Thyroid gland (tissue), 4 donors: ENCODE measurements around the gene CD72.

Source experiments
- CTCF ChIP-seq, 6 experiments: fragments of 200-600 bp in 3 of 6; fragments of 450-650 bp in 3 of 6; sonication (generic) in 3 of 6; IDR thresholded peaks; one replicate each; pipeline ENCODE4 v1.5.1; 2016 to 2019; ENCODE audit warnings: antibody characterized with exemption in 6 of 6, mild to moderate bottlenecking in 2 of 6, inconsistent platforms in 1 of 6, moderate library complexity in 1 of 6
- POLR2A ChIP-seq, 2 donors: fragments of 450-650 bp; IDR thresholded peaks; one replicate each; pipeline ENCODE4 v1.6.1; 2017; ENCODE audit warnings: antibody characterized with exemption in 2 of 2, mild to moderate bottlenecking in 2 of 2, moderate library complexity in 1 of 2

GRCh38 chr9:35646153-35646532, 27.9 kb upstream of the CD72 start:
- TF ChIP-seq CTCF (IDR thresholded peaks at IDR 0.05) (no peak), POLR2A (IDR thresholded peaks at IDR 0.05) (no peak)
